Forelimb muscle (tissue), 1 donor: ENCODE measurements around the gene SYNE2. TPM values are rescaled to one million over a fixed set of nuclear protein-coding genes. Genes with fewer than 3 reads are reported as not detected.
"Not testable (repeated sequence)": the region's sequence is repeated elsewhere in the genome, so short reads cannot be mapped to it uniquely, and the experiment has no call there.

Source experiments
- DNase-seq: peaks from one replicate; pipeline ENCODE4 v3.0.0-alpha.2; 2013; ENCODE audit warnings: low read depth
- polyA plus RNA-seq: library from polyadenylated mRNA; unstranded; fragments of 120-200 nt; gene quantifications from one replicate; pipeline ENCODE4 v1.2.1, GENCODE V29; 2013; ENCODE audit not compliant: insufficient read length

SYNE2 gene
- polyA plus RNA-seq = 53.5 TPM

- no peak for DNase-seq
Observed at GRCh38 chr14:63852817-63853731, at the start of gene SYNE2. TSS of gene SYNE2 (plus strand) at chr14:63853004. CDS start at chr14:63909149, 56,145 bp downstream.

GRCh38 chr14:63803221-63803791, 49.5 kb upstream of the SYNE2 start:
- DNase-seq = not testable (repeated sequence)

GRCh38 chr14:63806064-63806463, 46.7 kb upstream of the SYNE2 start:
- DNase-seq = not testable (repeated sequence)

GRCh38 chr14:63811692-63812091, 41.1 kb upstream of the SYNE2 start:
- not testable (repeated sequence) for DNase-seq

- DNase-seq = no peak
Observed at GRCh38 chr14:63833728-63834127, 19.1 kb upstream of the SYNE2 start.

GRCh38 chr14:63840981-63841380, 11.8 kb upstream of the SYNE2 start:
- DNase-seq = no peak

- no peak for DNase-seq
Observed at GRCh38 chr14:63843796-63844195, 9.0 kb upstream of the SYNE2 start.

GRCh38 chr14:63848890-63849289, 3.9 kb upstream of the SYNE2 start:
- no peak for DNase-seq

GRCh38 chr14:63852271-63852816, 460 bp upstream of the SYNE2 start:
- no peak for DNase-seq

GRCh38 chr14:63853831-63854293, 1.1 kb downstream of the SYNE2 start:
- no peak for DNase-seq

GRCh38 chr14:63854330-63854729, 1.5 kb downstream of the SYNE2 start:
- DNase-seq = no peak

- no peak for DNase-seq
Observed at GRCh38 chr14:63855281-63855680, 2.5 kb downstream of the SYNE2 start.

GRCh38 chr14:63857466-63858030, 4.7 kb downstream of the SYNE2 start:
- no peak for DNase-seq

- no peak for DNase-seq
Observed at GRCh38 chr14:63860146-63860545, 7.3 kb downstream of the SYNE2 start.

- DNase-seq = no peak
Observed at GRCh38 chr14:63862163-63862562, 9.4 kb downstream of the SYNE2 start.

GRCh38 chr14:63863004-63863403, 10.2 kb downstream of the SYNE2 start:
- no peak for DNase-seq

GRCh38 chr14:63864775-63865174, 12.0 kb downstream of the SYNE2 start:
- DNase-seq = not testable (repeated sequence)

- DNase-seq = no peak
Observed at GRCh38 chr14:63867933-63868921, 15.4 kb downstream of the SYNE2 start.

- not testable (repeated sequence) for DNase-seq
Observed at GRCh38 chr14:63869940-63870752, 17.3 kb downstream of the SYNE2 start.

- not testable (repeated sequence) for DNase-seq
Observed at GRCh38 chr14:63870753-63871037, 17.9 kb downstream of the SYNE2 start.
